ENCODE results near the gene PAQR5.
A peak's percentile ranks its signal among the peaks of the same experiment; 100 is the strongest.
"Not testable (repeated sequence)": the region's sequence is repeated elsewhere in the genome, so short reads cannot be mapped to it uniquely, and the experiment has no call there.

Gene PAQR5

DNA sequence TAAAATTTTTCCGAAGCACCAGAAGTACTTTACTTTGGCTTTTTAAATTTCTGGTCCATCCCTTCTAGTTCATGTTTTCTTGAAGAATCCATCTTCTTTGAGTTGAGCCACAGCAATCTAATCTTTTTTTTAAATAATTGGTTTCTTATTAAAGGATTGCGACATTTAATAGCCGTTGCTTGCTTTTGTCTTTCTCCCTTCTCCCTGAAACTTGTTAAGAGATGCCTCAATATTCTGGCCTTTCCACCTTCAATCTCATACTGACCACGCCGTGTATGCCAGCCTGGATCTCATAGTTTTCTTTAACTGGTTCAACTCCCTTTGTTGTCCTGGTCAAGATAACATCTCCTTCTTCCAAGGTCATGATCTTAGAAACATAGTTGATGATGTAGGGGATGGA lies 135.5 kb downstream of the PAQR5 start:
- no peak for DNase-seq

DNA sequence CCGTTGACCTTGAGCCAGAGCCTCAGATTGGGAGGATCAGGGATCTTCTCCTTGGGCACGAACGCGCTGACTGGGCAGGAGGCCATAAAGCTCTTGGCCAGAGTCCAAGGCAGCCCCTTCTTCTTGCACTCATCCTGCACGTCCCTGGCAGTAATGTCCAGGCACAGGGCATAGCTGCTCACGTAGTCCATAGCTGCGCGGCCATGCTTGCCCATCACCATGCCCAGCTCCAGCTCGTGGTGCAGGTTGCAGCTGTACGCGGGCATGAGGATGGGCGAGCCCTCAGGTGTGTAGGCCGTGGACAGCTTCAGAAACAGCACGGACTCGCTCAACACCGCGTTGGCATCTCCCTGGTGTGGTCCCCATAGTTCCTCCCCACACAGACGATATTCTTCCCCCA lies 136.0 kb downstream of the PAQR5 start:
- DNase-seq = no peak

DNA sequence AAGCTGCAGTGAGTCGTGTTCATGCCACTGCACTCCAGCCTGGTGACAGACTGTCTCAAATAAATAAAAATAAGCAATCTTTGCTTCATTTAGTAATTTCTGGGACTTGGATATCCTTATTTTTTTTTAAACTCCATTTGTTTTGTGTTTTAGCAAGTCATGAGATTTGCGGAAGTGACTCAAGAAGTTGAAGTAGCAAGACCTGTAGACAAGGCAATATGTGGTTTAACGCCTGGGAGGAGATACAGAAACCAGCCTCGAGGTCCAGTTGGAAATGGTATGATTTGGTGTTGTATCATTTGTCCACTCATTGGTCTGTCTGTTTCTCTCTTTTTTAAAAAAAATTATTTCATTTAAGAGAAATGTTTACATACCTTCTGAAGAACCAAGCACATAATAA lies 137.3 kb downstream of the PAQR5 start:
- no peak for DNase-seq

DNA sequence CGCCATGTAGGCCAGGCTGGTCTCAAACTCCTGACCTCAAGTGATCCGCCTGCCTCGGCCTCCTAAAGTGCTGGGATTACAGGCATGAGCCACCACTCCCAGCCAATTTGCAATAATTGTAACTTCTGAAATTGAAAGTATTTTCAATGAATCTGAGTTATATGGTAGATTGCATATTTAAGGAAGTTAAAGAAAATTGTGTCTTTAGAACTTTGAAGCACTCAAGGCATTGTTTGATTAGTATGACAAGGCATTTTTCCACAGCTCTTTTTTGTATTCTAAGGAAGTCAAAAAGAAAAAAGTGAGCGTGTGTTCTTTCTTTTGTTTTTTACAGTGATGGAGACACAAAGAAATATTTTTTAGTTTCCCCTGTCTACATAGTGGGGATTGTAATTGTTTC lies 138.2 kb downstream of the PAQR5 start:
- DNase-seq = no peak

DNA sequence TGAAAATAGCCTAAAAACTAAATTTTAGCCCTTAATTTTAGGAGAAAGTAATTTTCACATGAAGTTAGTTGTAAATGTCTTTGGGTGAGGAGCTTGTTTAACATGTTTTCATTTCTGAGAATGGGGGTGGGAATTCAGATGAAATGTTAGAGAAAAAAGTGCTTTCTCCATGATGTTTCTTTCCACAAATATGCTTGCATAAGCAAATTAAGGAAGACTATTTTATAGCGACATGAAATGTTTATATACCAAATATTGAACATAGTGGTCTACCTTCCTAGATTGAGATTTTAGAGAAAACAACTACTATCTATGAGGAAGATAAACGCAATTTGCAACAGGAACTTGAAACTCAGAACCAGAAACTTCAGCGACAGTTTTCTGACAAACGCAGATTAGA lies 140.9 kb downstream of the PAQR5 start:
- DNase-seq = no peak

DNA sequence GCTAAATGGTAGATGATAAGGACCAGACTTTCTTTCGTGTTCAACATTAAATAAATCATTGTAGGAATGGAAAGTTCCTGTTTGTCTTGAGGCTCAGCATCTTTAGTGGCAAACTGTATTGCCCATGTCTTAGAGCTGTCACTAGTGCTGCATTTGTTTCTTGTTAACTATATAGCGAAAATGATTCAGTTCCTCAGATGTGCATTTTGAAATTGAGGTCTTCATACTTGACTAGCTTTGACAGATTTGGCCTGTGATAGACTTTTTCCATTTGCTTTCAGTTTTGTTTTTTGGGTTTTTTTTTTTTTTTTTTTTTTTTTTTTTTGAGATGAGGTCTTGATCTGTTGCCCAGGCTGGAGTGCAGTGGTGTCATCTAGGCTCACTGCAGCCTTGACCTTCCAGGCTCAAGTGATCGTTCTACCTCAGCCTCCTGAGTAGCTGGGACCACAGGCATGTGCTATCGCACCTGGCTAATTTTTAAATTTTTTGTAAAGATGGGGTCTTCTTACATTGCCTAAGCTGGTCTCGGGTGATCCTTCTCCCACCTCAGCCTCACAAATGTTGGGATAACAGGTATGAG lies 144.4 kb downstream of the PAQR5 start:
- DNase-seq = no peak

DNA sequence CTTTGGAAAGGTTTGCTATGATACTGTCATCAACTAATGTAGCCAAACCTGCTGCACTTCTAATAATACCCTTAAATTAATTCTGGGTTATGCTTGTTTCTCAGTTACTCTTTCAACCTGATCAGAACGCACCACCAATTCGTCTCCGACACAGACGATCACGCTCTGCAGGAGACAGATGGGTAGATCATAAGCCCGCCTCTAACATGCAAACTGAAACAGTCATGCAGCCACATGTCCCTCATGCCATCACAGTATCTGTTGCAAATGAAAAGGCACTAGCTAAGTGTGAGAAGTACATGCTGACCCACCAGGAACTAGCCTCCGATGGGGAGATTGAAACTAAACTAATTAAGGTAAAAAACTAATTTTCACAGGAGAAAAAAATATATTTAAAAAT lies 146.0 kb downstream of the PAQR5 start:
- DNase-seq = no peak

DNA sequence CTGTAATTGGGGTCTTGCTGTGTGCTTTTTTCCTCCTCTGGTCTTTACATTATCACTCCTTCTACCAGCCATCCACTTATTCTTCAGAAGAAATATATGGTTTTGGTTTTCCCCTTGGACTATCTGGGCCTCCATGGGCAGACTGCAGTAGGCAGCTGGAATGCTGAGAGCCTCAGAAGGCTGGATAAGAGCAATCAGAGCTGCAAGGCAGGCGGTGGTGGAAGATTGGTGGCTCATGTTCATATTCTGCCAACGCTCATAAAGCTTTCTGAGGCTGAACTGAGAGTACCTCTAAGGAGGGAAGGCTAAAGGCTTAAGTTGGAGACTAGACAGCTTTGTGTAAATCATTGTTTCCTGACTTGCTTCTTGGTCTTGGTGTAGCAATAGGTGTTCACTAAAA lies 148.2 kb downstream of the PAQR5 start:
- no peak for DNase-seq

DNA sequence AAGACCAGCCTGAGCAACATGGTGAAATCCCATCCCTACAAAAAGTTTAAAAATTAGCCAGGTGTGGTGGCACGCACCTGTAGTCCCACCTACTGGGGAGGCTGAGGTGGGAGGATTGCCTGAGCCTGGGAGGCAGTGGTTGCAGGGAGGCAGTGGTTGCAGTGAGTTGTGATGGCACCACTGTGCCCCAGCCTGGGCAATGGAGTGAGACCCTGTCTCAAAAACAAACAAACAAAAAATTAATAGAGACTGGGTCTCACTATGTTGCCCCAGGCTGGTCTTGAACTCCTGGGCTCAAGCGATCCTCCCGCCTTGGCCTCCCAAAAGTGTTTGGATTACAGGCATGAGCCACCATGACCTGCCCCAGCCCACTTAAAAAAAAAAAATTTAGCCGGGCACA lies 151.5 kb downstream of the PAQR5 start:
- DNase-seq = not testable (repeated sequence)

DNA sequence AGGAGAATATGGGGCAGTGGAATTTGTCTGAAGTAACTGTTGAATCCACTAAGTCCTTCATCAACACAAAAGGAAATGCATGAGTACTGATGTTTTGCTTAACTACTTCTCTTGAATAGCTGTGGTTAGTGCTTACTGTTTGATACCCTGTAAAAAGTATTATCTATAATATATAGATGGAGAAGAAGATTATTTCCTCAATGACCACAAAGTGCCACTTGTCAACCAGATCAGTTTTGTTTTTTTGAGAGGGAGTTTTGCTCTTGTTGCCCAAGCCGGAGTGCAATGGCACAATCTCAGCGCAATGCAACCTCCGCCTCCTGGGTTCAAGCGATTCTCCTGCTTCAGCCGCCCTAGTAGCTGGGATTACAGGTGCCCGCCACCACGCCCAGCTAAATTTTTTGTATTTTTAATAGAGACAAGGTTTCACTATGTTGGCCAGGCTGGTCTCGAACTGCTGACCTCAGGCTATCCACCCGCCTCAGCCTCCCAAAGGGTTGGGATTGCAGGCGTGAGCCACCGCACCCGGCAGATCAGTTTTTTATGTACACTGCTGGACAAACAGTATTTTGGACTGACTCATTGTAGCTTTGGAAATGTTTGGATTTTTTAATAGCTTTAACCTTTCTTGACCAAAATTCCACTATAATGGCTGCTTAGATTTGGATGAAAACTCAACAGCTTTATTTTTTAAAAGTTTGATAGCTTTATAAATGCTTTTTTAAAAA lies 152.4 kb downstream of the PAQR5 start:
- DNase-seq = no peak

DNA sequence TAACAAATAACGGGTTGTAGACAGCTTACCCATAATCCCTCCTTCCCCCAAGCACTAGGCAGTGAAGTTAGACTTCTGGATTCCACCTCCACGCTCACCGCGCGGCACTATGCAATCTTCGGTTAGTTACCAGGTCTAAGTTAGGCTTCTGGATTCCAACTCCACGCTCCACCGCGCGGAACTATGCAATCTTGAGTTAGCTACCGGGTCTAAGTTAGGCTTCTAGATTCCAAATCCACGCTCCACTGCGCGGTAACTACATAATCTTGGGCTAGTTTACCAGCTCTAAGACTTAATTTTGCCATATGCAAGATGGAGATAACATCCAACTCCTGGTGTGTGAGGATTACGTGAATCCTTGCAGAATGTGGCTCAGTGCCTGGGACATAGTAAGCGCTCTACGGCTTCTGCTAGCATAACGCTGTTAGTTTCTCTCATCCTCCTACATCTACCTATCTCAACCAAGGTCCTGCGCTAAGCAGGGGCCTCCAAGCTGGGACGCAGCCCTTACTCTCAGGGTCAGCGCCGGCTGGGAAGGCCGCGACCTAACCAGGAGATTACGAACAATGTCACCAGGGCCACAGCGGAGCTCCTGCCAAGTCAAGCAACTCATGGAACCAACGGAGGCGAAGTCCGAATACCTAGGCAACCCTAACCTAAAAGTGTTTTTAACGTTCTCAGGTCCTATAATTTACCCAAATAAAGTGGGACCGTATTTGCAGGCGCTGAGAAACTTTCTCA lies 153.4 kb downstream of the PAQR5 start:
- DNase-seq = peak; percentile 41

DNA sequence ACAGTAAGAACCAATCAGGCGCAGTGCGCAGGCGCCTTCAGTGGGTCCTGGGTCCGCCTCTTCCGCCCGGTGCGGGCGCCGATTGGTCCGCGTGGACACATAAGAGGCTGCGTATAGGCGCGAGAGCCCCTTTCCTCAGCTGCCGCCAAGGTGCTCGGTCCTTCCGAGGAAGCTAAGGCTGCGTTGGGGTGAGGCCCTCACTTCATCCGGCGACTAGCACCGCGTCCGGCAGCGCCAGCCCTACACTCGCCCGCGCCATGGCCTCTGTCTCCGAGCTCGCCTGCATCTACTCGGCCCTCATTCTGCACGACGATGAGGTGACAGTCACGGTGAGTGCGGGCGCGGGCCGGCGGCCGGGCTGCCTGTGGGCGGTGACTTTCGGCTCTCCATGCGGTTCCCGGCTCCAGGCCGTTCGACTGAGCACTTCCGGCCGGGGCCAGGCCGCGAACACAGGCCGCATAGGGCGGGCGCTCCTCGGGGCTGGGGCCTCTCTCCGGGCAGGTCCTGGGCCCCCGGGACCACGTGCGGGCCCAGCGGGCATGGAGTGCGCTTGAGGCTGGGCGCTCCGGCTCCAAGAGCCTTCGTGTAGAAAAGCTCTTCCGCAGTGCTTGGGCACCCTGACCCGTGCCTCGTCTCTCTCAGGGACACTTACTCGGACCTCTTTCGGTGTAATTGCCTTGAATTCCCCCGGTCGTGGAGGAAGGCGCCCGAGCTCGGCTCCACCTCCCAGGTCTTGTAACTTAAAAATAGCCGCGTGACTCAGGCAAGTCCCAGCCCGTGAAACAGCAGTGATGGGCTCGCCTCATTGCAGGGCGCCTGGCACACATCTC lies 154.2 kb downstream of the PAQR5 start, which contains the start of gene RPLP1:
RPLP1 (plus strand) TSS at position 127 of the 830 bp plus-strand sequence; CDS start at position 258, 131 bp downstream.
- peak; percentile 97 for DNase-seq

DNA sequence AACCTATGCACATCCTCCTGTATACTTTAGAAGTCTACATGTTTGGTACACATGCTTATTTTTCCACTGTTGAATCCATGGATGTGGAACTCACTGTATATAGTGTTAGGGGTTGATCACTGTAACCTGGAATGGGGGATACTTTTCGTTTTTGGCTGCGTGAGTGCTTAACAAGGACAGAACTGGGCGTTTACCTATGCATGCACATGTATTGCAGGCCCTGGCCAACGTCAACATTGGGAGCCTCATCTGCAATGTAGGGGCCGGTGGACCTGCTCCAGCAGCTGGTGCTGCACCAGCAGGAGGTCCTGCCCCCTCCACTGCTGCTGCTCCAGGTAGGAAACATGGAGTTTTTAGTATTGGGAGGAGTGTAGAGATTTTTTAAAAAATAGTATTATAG lies 156.2 kb downstream of the PAQR5 start:
- DNase-seq = no peak

DNA sequence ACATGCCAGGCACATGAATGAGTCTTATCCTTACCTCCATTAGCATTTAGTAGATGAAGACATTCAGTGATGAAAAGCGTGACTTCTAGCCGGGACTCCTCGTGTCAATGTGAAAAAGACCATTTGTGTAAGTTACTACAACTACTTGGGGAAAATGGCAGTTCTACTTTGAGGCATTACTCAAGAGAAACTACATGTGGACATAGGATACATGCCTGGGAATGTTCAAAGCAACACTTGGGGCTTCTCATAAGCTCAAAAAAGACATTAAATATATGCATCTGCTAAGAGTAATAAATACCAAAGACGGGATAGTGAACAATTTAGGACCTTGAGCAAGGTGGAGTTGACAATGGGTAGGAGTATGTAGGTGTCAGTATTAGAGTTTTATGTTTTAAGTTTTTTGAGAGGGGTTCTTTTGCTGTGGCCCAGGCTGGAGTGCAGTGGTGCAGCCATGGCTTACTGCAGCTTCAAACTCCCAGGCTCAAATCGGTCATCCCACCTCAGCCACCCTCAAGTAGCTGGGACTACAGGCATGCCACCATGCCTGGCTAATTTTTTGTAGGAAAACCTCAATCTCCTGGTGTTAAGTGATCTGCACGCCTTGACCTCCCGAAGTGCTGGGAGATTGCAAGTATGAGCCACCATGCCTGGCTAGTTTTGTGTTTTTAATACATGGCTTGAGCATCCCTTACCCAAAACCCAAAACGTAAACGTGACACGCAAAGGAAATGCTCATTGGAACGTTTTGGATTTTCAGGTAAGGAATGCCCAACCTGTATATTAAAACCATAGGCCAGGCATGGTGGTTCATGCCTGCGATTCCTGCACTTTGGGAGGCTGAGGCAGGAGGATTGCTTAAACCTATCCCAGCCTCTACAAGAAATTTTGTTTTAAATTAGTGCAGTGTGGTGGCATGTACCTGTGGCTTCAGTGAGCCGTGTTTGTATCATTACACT lies 157.8 kb downstream of the PAQR5 start:
- DNase-seq = no peak
